CD4-positive, alpha-beta memory T cell (primary cell): ENCODE results near the gene ZRSR2. TPM values are rescaled to one million over a fixed set of nuclear protein-coding genes. Genes with fewer than 3 reads are reported as not detected.
A peak's percentile ranks its signal among the peaks of the same experiment; 100 is the strongest.

Experiments used
- CTCF ChIA-PET: fragments of 350-600 bp; sonication (Branson Sonifier 250); formaldehyde crosslinking; loops from one replicate; lab custom pipeline; 2021; ENCODE audit warnings: inconsistent platforms; ENCODE audit not compliant: partially characterized antibody; lab: Charles Lee
- POLR2A ChIA-PET: fragments of 350-600 bp; sonication (Branson Sonifier 250); formaldehyde crosslinking; loops from one replicate; lab custom pipeline; 2021; ENCODE audit not compliant: partially characterized antibody; lab: Charles Lee
- DNase-seq, 5 donors: peaks; one replicate each; pipeline versions ENCODE4 v3.0.0 to v3.0.0-alpha.2; 2020 to 2022; ENCODE audit warnings: mixed read lengths in 1 of 5
- H3K27ac ChIP-seq: one replicate; pipeline ENCODE4 v1.7.0; 2013; ENCODE audit warnings: low read depth, low read length
- H3K27me3 ChIP-seq: 2 replicates; pipeline ENCODE4 v1.7.0; 2013; ENCODE audit warnings: mild to moderate bottlenecking, low read length, moderate library complexity; ENCODE audit not compliant: insufficient read depth
- H3K36me3 ChIP-seq: 2 replicates; pipeline ENCODE4 v1.7.0; 2013; ENCODE audit warnings: mild to moderate bottlenecking, low read length, moderate library complexity; ENCODE audit not compliant: insufficient read depth
- H3K4me1 ChIP-seq: 2 replicates; pipeline ENCODE4 v1.7.0; 2013; ENCODE audit warnings: mild to moderate bottlenecking, low read length, moderate library complexity; ENCODE audit not compliant: insufficient read depth
- H3K4me3 ChIP-seq, 2 donors: one replicate each; pipeline ENCODE4 v1.7.0; 2013; ENCODE audit warnings: low read length in 2 of 2, mild to moderate bottlenecking in 1 of 2
- H3K9me3 ChIP-seq, 2 donors: one replicate each; pipeline ENCODE4 v1.7.0; 2013; ENCODE audit warnings: low read length in 2 of 2, control low read depth in 1 of 2; ENCODE audit not compliant: control insufficient read depth in 1 of 2
- H3K27ac Mint-ChIP-seq, 7 donors: one replicate each; pipeline ENCODE4 v1.8.0; 2020 to 2021; ENCODE audit warnings: mixed read lengths in 7 of 7, mild to moderate bottlenecking in 6 of 7, inconsistent platforms in 3 of 7, moderate library complexity in 3 of 7
- H3K27me3 Mint-ChIP-seq, 2 donors: one replicate each; pipeline ENCODE4 v1.8.0; 2020 to 2021; ENCODE audit warnings: mixed read lengths in 2 of 2
- H3K36me3 Mint-ChIP-seq, 2 donors: one replicate each; pipeline ENCODE4 v1.8.0; 2020 to 2021; ENCODE audit warnings: mixed read lengths in 2 of 2, inconsistent platforms in 1 of 2, mild to moderate bottlenecking in 1 of 2
- H3K4me1 Mint-ChIP-seq, 4 donors: one replicate each; pipeline ENCODE4 v1.8.0; 2020 to 2021; ENCODE audit warnings: mixed read lengths in 4 of 4, mild to moderate bottlenecking in 1 of 4
- H3K4me3 Mint-ChIP-seq, 8 donors: one replicate each; pipeline ENCODE4 v1.8.0; 2020 to 2021; ENCODE audit warnings: mixed read lengths in 8 of 8, mild to moderate bottlenecking in 7 of 8, moderate library complexity in 6 of 8, inconsistent platforms in 3 of 8
- H3K9me3 Mint-ChIP-seq, 8 donors: one replicate each; pipeline ENCODE4 v1.8.0; 2020 to 2021; ENCODE audit warnings: mixed read lengths in 8 of 8, mild to moderate bottlenecking in 5 of 8, inconsistent platforms in 3 of 8, moderate library complexity in 1 of 8
- intact Hi-C: fragments of 100-400 bp; cut with micrococcal nuclease; formaldehyde crosslinking; loops from one replicate; pipeline ENCODE4 v1.15.1; 2023
- polyA plus RNA-seq, 2 donors: library from polyadenylated mRNA; unstranded; fragments of 300-500 nt; fragmentation: Illumina TruSeq; gene quantifications; one replicate each; pipeline ENCODE4 v1.2.3, GENCODE V29; 2021
- total RNA-seq, 2 experiments: library from RNA; stranded (reverse); gene quantifications; one replicate each; pipeline ENCODE4 v1.2.3, GENCODE V29; 2021

Gene ZRSR2
- total and polyA plus RNA-seq, 4 experiments from 2014 or later, result 19.5 to 42.2 (median 30.4) TPM

DNA sequence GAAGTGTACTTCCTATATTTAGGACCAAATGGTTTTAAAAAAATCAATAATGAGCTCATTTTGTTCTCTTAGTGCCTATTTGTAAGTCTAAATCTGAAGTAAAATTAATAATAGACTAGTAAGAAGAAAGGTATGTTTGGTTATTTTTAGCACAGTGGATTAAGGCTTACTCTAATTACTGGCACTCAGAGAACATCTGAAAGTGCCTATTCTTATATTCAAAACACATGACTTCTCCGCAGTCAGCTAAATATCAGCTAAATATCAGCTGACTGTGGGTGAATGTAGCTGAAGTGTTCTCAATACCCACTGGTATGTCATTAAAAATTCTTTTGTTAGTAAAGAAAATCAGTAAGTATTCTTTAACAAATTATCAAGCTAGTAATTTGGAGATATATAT lies 58.3 kb downstream of the ZRSR2 start:
- intact Hi-C loops, result no loop called here
- Histone ChIP-seq H3K27ac (no peak overlapping the region), H3K27me3 (no peaks in the 10 kb centered on the region), H3K36me3 (no peaks in the 10 kb centered on the region), H3K9me3 (no peaks in the 10 kb centered on the region), H3K4me1 (peaks cover 13% of the 10 kb centered on the region), H3K4me3 (no peak overlapping the region)
- H3K4me3 Mint-ChIP-seq, result no peak overlapping the region
- no peaks in the 10 kb centered on the region for H3K27me3 Mint-ChIP-seq
- ChIA-PET POLR2A (no interaction called here), CTCF (no interaction called here)
- no peaks in the 10 kb centered on the region for H3K9me3 Mint-ChIP-seq
- H3K4me1 Mint-ChIP-seq, result peaks cover 17 to 37% (median 22%) of the 10 kb centered on the region in 4 donors
- peaks cover 40 to 41% of the 10 kb centered on the region in 2 donors for H3K36me3 Mint-ChIP-seq
- no peak overlapping the region for H3K27ac Mint-ChIP-seq
- DNase-seq, result no peak

DNA sequence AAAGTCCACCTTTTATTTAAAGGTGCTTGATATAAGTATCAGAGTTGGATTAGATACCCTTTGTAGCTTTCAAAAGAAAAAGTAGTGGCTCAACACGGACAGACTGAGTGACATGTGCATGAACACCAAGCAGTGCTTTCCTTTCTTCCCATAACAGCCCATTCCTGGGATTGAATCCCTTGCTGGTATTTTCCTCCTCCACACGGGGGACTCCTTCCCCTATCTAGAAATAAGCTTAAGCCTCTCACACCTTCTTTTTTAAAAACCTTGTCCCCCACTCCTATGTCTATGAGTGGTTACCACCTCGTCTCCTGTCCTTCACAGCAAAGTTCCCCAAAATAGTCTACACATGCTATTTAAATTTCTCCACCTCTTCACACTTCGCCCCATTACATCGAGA lies 59.3 kb downstream of the ZRSR2 start:
- H3K9me3 ChIP-seq, result no peaks in the 10 kb centered on the region
- no peaks in the 10 kb centered on the region for H3K36me3 ChIP-seq
- no peak overlapping the region for H3K27ac ChIP-seq
- ChIA-PET POLR2A (no interaction called here), CTCF (no interaction called here)
- intact Hi-C loops, result no loop called here
- no peak overlapping the region for H3K4me3 ChIP-seq
- peak overlapping the region in 3 of 7 donors; percentile 1 to 84 (median 30) for H3K27ac Mint-ChIP-seq
- no peaks in the 10 kb centered on the region for H3K27me3 ChIP-seq
- H3K4me1 Mint-ChIP-seq, result peaks cover 17 to 41% (median 24%) of the 10 kb centered on the region in 4 donors
- H3K27me3 Mint-ChIP-seq, result no peaks in the 10 kb centered on the region
- peaks cover 32 to 36% of the 10 kb centered on the region in 2 donors for H3K36me3 Mint-ChIP-seq
- no peaks in the 10 kb centered on the region for H3K9me3 Mint-ChIP-seq
- no peak for DNase-seq
- peaks cover 16% of the 10 kb centered on the region for H3K4me1 ChIP-seq
- H3K4me3 Mint-ChIP-seq, result no peak overlapping the region

DNA sequence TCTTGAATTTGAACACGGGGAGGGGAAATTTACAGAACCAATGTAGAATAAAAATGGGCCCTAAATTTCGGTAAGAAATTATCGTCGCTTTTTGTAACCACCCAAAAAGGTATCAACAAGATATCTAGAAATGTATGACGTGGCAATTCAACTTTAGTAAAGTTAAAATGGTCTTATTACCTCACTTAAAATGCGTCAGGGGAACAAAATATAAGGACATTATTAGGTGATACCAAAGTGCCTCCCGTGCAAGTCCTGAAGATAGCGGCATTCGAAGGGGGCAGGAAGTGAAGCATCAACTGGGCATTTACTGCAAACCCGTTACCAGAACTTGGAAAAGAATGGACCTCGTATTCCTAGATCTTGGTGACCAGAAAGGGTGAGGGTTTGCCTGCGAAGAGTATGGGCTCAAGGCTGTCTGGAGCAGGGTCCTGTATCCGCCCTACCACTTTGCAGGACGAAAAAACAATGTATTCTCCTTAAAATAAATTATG lies 63.3 kb downstream of the ZRSR2 start:
- Mint-ChIP-seq H3K27ac (peak overlapping the region; percentile 57 to 97 (median 82)), H3K4me1 (peaks cover 16 to 43% (median 25%) of the 10 kb centered on the region in 4 donors), H3K9me3 (no peaks in the 10 kb centered on the region), H3K4me3 (peak overlapping the region; percentile 77 to 88 (median 84)), H3K27me3 (no peaks in the 10 kb centered on the region), H3K36me3 (peaks cover 17 to 26% of the 10 kb centered on the region in 2 donors)
- Histone ChIP-seq H3K4me3 (peak overlapping the region; percentile 17 to 60), H3K27me3 (no peaks in the 10 kb centered on the region), H3K27ac (peak overlapping the region; percentile 66), H3K36me3 (no peaks in the 10 kb centered on the region), H3K9me3 (no peaks in the 10 kb centered on the region), H3K4me1 (peaks cover 19% of the 10 kb centered on the region)
- ChIA-PET POLR2A (no interaction called here), CTCF (no interaction called here)
- peak in 1 of 5 donors; percentile 11 for DNase-seq
- intact Hi-C loops, result loop anchor here (1.0 to 10.0 kb wide), 9 partner anchors 63 to 1881 kb away; partner anchors contain the start of genes CA5B, CTPS2, FANCB and MOSPD2

DNA sequence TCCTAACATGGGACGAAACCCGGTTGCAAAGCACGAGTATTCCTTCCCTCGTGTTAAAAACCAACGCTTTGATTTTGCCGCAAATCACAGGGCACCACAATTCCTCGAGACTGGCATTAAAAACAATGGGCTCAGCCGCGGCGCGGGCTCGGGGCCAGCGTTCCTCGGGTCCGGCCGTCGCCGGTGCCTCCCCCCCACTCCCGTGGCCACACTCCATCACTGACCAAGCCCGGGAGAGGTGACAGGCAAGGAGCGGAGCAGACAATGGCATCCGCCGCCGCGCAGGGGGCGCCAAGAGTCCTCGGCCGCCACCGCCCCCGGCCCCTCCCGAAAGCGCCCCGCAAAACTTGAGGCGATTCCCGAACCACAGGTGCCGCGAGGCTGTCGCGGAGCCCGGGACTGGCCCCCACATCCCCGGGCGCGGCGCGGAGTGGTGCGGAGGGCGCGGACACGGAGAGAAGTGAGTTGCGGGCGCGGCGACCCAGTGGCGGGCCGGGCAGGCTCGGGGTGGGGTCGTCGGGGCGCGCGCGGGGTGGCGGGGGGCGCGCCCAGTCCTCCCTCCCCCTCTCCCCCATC lies 63.9 kb downstream of the ZRSR2 start:
- H3K4me1 Mint-ChIP-seq, result peaks cover 16 to 43% (median 25%) of the 10 kb centered on the region in 4 donors
- no peaks in the 10 kb centered on the region for H3K9me3 Mint-ChIP-seq
- H3K4me3 Mint-ChIP-seq, result peak overlapping the region; percentile 77 to 88 (median 84)
- Histone ChIP-seq H3K9me3 (no peaks in the 10 kb centered on the region), H3K4me1 (peaks cover 19% of the 10 kb centered on the region), H3K4me3 (peak overlapping the region; percentile 17 to 60), H3K36me3 (no peaks in the 10 kb centered on the region), H3K27me3 (no peaks in the 10 kb centered on the region), H3K27ac (peak overlapping the region; percentile 66)
- no peaks in the 10 kb centered on the region for H3K27me3 Mint-ChIP-seq
- H3K27ac Mint-ChIP-seq, result peak overlapping the region; percentile 57 to 97 (median 82)
- ChIA-PET CTCF (interaction anchor here (1.1 kb wide), 1 partner anchor 65 kb away, joined by 5 read pairs; the partner anchor contains the start of gene ZRSR2), POLR2A (interaction anchor here (0.9 to 2.5 kb wide), 16 partner anchors 38 to 1093 kb away, joined by 3 to 30 read pairs (median 4); partner anchors contain the start of genes CA5B, REPS2, SYAP1 and ZRSR2)
- DNase-seq, result peak in 2 of 5 donors; percentile 43 to 48
- H3K36me3 Mint-ChIP-seq, result peaks cover 17 to 23% of the 10 kb centered on the region in 2 donors
- intact Hi-C loops, result loop anchor here (1.0 to 10.0 kb wide), 9 partner anchors 64 to 1881 kb away; partner anchors contain the start of genes CA5B, CTPS2, FANCB and MOSPD2

DNA sequence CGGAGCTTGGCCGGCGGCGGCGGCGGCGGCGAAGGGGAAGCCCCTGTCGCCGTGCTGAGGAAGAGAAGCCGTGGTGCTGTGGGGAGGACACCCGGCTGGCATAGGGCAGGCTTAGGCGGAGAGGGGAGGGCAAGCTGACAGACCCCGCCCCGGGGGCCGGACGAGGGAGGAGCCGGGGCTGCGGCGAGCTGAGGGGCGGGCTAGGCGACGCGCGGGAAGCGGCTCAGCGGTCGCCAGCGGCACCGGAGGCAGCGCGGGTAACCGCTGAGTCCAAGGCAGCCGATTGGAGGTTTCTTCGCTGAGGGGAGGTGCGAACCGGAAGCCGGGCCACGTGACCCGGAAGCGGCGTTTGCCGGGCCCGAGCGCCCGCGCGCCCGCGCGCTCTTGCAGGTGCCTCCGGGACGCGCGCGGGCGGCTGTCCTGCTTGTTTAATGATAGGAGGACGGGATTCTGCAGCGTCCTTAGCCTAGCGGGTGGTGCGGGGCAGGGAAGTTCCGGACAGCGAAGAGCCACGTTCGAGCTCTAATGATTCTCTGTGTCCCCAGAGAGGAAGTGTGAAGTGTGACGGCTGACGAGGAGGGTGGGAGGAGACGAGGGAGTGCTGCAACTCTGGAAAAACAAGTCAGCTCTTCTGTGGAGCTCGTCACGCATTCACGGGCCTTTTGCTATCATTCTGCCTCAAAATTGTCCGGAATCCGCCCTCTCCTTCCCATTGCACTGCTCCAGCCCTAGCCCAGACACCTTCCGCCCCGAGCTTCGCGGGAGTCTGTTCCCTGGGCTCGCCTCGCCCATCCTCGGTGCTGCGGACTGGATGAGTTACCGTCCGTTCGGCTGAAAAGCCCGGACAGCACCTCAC lies 64.7 kb downstream of the ZRSR2 start, which contains the start of gene AP1S2:
TSS of gene AP1S2 (minus strand) at position 102 of the 856 bp plus-strand sequence. CDS start 2,289 bp downstream, outside the sequence.
- Histone ChIP-seq H3K27ac (peak within 1 kb of the TSS; percentile 78), H3K4me3 (peak within 1 kb of the TSS; percentile 57 to 77), H3K36me3 (no peaks in the 10 kb centered on the region), H3K27me3 (no peaks in the 10 kb centered on the region), H3K4me1 (peaks cover 19% of the 10 kb centered on the region), H3K9me3 (no peaks in the 10 kb centered on the region)
- peak; percentile 93 to 100 (median 99) for DNase-seq
- ChIA-PET POLR2A (interaction anchor here (0.8 to 2.5 kb wide), 21 partner anchors 19 to 1825 kb away, joined by 3 to 30 read pairs (median 4); partner anchors contain the start of genes CA5B, GEMIN8, REPS2 and SYAP1), CTCF (interaction anchor here (0.7 to 1.1 kb wide), 4 partner anchors 37 to 117 kb away, joined by 3 to 5 read pairs (median 4); partner anchors contain the start of genes CA5B and ZRSR2)
- no peaks in the 10 kb centered on the region for H3K9me3 Mint-ChIP-seq
- intact Hi-C loops, result loop anchor here (1.0 to 10.0 kb wide), 9 partner anchors 65 to 1880 kb away; partner anchors contain the start of genes CA5B, CTPS2, FANCB and MOSPD2
- H3K36me3 Mint-ChIP-seq, result peaks cover 12 to 16% of the 10 kb centered on the region in 2 donors
- H3K27ac Mint-ChIP-seq, result peak within 1 kb of the TSS; percentile 96 to 99 (median 98)
- H3K4me3 Mint-ChIP-seq, result peak within 1 kb of the TSS; percentile 91 to 98 (median 96)
- H3K4me1 Mint-ChIP-seq, result peaks cover 12 to 37% (median 21%) of the 10 kb centered on the region in 4 donors
- no peaks in the 10 kb centered on the region for H3K27me3 Mint-ChIP-seq

DNA sequence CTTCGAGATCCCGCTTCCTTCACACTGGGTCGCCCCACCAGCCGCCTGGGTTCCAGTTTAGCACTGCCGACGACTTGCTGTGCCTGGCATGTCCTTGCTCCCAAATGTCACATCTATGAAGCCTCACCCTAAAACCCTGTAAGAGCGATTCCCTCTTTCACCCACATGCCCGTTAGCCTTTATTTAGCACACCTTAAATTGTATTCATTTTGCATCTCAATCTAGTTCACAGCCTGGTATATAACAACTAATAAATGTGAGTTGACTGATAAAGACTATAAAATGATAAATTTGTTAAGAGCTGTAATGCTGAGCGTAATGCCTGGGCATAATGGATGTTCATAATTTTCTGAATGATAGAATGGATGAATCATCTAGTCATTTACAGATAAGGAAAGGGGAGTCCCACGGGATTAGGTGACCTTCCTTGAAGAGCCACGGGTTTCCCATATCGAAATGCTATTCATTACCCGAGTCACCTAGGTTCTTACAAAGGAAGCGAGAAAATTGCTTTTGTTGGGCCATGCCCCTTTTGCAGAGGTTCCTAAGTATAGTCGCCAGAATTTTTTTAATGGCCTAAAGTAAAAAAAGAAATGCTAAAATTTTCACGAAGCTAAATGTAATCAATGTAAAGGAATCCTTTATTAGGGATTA lies 65.4 kb downstream of the ZRSR2 start:
- intact Hi-C loops, result loop anchor here (2.0 to 10.0 kb wide), 5 partner anchors 521 to 1879 kb away; partner anchors contain the start of genes CTPS2, FANCB, MOSPD2 and PIGA

More for the DNA sequence above, 65.4 kb downstream of the ZRSR2 start:
- Histone ChIP-seq H3K27ac (peak overlapping the region; percentile 78), H3K9me3 (no peaks in the 10 kb centered on the region), H3K4me3 (peak overlapping the region; percentile 57 to 77), H3K27me3 (no peaks in the 10 kb centered on the region), H3K4me1 (peaks cover 19% of the 10 kb centered on the region), H3K36me3 (no peaks in the 10 kb centered on the region)
- Mint-ChIP-seq H3K27me3 (no peaks in the 10 kb centered on the region), H3K4me3 (peak overlapping the region; percentile 91 to 98 (median 96)), H3K27ac (peak overlapping the region; percentile 96 to 99 (median 98)), H3K4me1 (peaks cover 11 to 33% (median 17%) of the 10 kb centered on the region in 4 donors), H3K36me3 (peaks cover 9 to 11% of the 10 kb centered on the region in 2 donors), H3K9me3 (no peaks in the 10 kb centered on the region)
- POLR2A ChIA-PET, result interaction anchor here (0.8 to 2.5 kb wide), 18 partner anchors 19 to 1826 kb away, joined by 3 to 30 read pairs (median 4); partner anchors contain the start of genes CA5B, GEMIN8, REPS2 and SYAP1
- CTCF ChIA-PET, result interaction anchor here (1.0 kb wide), 1 partner anchor 40 kb away, joined by 4 read pairs; no protein-coding TSS in a partner anchor
- no peak for DNase-seq
